GM12878 (cell line): ENCODE measurements around the gene SNAP23. TPM values are rescaled to one million over a fixed set of nuclear protein-coding genes. Genes with fewer than 3 reads are reported as not detected.

ENCODE experiments used
- ATAC-seq: fragments of 200-7000 bp; cut with Tn5 transposase; 3 replicates; pipeline ENCODE4 v1.9.1; 2020; ENCODE audit warnings: mild to moderate bottlenecking, moderate library complexity
- BruUV-seq: library from RNA; stranded (reverse); fragments of 400-500 nt; replicated peaks from 2 replicates; lab custom pipeline; 2021; lab: Mats Ljungman, UMichigan
- CTCF ChIA-PET: fragments of 300-600 bp; sonication (Branson Sonifier 250); formaldehyde crosslinking; extraction: SDS; loops from one replicate; lab custom pipeline; 2021; ENCODE audit warnings: inconsistent platforms; lab: Yijun Ruan, JAX
- POLR2A ChIA-PET: fragments of 350-600 bp; formaldehyde crosslinking; extraction: SDS; loops from one replicate; lab custom pipeline; 2021; ENCODE audit warnings: inconsistent platforms; lab: Charles Lee
- RAD21 ChIA-PET: fragments of 300-600 bp; sonication (Branson Sonifier 250); formaldehyde crosslinking; loops from one replicate; lab custom pipeline; 2023; ENCODE audit warnings: antibody characterized with exemption; ENCODE audit not compliant: unreplicated experiment; lab: Charles Lee
- SMC1A ChIA-PET: fragments of 300-600 bp; sonication (Branson Sonifier 250); formaldehyde crosslinking; loops from one replicate; lab custom pipeline; 2023; ENCODE audit not compliant: unreplicated experiment, uncharacterized antibody; lab: Charles Lee
- DNase-seq: peaks from one replicate; pipeline ENCODE4 v3.0.0-alpha.2; 2011; ENCODE audit warnings: low read depth, low spot score
- FAIRE-seq: peaks from 3 replicates; lab custom pipeline; 2011; peaks lifted over from hg19 to GRCh38; lab: Jason Lieb, UNC
- H2AFZ ChIP-seq: 2 replicates; pipeline ENCODE4 v1.6.0; 2011; ENCODE audit warnings: low read depth, low read length, control low read depth; ENCODE audit not compliant: control insufficient read depth
- H3K27ac ChIP-seq: 2 replicates; pipeline ENCODE4 v1.5.1; 2011; ENCODE audit warnings: control low read depth; ENCODE audit not compliant: control insufficient read depth, insufficient read depth
- H3K27me3 ChIP-seq, 2 experiments: replicated peaks in 1 of 2; 2 replicates each; pipeline versions ENCODE4 v1.6.0 to v1.6.1; 2011; ENCODE audit warnings: low read length in 1 of 2; ENCODE audit not compliant: control insufficient read depth in 2 of 2, insufficient read depth in 2 of 2
- H3K36me3 ChIP-seq, 2 experiments: 2 replicates each; pipeline ENCODE4 v1.5.1; 2011; ENCODE audit warnings: low read length in 1 of 2; ENCODE audit not compliant: control insufficient read depth in 2 of 2, insufficient read depth in 2 of 2
- H3K4me1 ChIP-seq: 2 replicates; pipeline ENCODE4 v1.6.1; 2011; ENCODE audit warnings: mild to moderate bottlenecking, low read length, moderate library complexity, mixed read lengths; ENCODE audit not compliant: control insufficient read depth, insufficient read depth
- H3K4me2 ChIP-seq: 2 replicates; pipeline ENCODE4 v1.6.0; 2011; ENCODE audit warnings: control low read depth; ENCODE audit not compliant: control insufficient read depth, insufficient read depth
- H3K4me3 ChIP-seq: fragments of 200-600 bp; sonication (generic); 2 replicates; pipeline ENCODE4 v1.5.1; 2016
- H3K79me2 ChIP-seq: 2 replicates; pipeline ENCODE4 v1.6.0; 2011; ENCODE audit warnings: low read length; ENCODE audit not compliant: control insufficient read depth, insufficient read depth
- H3K9ac ChIP-seq: 2 replicates; pipeline ENCODE4 v1.8.0; 2011; ENCODE audit warnings: low read length, control low read depth, mixed read lengths; ENCODE audit not compliant: control insufficient read depth, insufficient read depth
- H3K9me3 ChIP-seq: replicated peaks from 3 replicates; pipeline ENCODE4 v1.5.1; 2011; ENCODE audit warnings: mild to moderate bottlenecking, low read length; ENCODE audit not compliant: control insufficient read depth, insufficient read depth
- H4K20me1 ChIP-seq: 2 replicates; pipeline ENCODE4 v1.6.0; 2011; ENCODE audit not compliant: control insufficient read depth, insufficient read depth
- CHD2 ChIP-seq: IDR thresholded peaks from 2 replicates; pipeline ENCODE4 v1.6.1; 2011; ENCODE audit warnings: low read depth, low read length, improper control_type of control experiment, borderline replicate concordance
- IKZF2 ChIP-seq, 2 experiments: fragments of 450-650 bp; IDR thresholded peaks; 2 replicates each; pipeline ENCODE4 v1.6.1; 2017; ENCODE audit warnings: mild to moderate bottlenecking in 2 of 2, moderate library complexity in 2 of 2
- SPI1 ChIP-seq: IDR thresholded peaks from 2 replicates; pipeline ENCODE4 v1.6.1; 2011; ENCODE audit warnings: low read depth, mild to moderate bottlenecking, low read length, moderate library complexity, borderline replicate concordance; ENCODE audit not compliant: insufficient read depth
- YBX1 ChIP-seq: fragments of 450-650 bp; IDR thresholded peaks from 2 replicates; pipeline ENCODE4 v1.6.1; 2016; ENCODE audit warnings: antibody characterized with exemption
- WGBS: methylation state at CpG from one replicate; pipeline ENCODE4 v1.1.6; 2016; ENCODE audit warnings: low lambda C conversion rate; ENCODE audit not compliant: insufficient replicate concordance, insufficient coverage; ENCODE audit errors: missing lambda C conversion rate; 5-methylcytosine and 5-hydroxymethylcytosine counted together
- in situ Hi-C: fragments of 300-500 bp; cut with MboI; formaldehyde crosslinking; loops from 9 replicates; pipeline ENCODE4 v1.14.3; 2018; ENCODE audit warnings: mixed read lengths
- intact Hi-C: fragments of 100-400 bp; cut with micrococcal nuclease; formaldehyde crosslinking; loops from one replicate; pipeline ENCODE4 v1.14.2; 2022; ENCODE audit not compliant: unreplicated experiment
- polyA plus RNA-seq, 11 experiments: library from polyadenylated mRNA; depleted of rRNA in 4 of 11; unstranded in 6 of 11; stranded (reverse) in 5 of 11; fragments of >200 nt; fragmentation: Nextera tagmentation in 4 of 11; fragmentation: Illumina TruSeq in 1 of 11; extraction: Ambion mirVana in 4 of 11; extraction: Trizol in 1 of 11; gene quantifications; 1 replicate in 1 of 11; 2 replicates in 10 of 11; pipeline versions ENCODE4 v1.2.1 to v1.2.3, GENCODE V29; 2011 to 2016; ENCODE audit warnings: inconsistent platforms in 2 of 11, missing spikeins in 2 of 11, low read depth in 1 of 11
- total RNA-seq, 4 experiments: library from RNA; depleted of rRNA in 3 of 4; stranded (reverse); fragments of >200 nt in 3 of 4; fragmentation: Illumina TruSeq in 1 of 4; extraction: Trizol in 1 of 4; gene quantifications; 2 replicates each; pipeline versions ENCODE4 v1.2.1 to v1.2.3, GENCODE V29; 2013 to 2021

The SNAP23 gene
- total and polyA plus RNA-seq, 10 of the 15 experiments (the other 5 are each of a cell fraction or from before 2014, with no cell fraction given): 51.9 to 127 (median 74.6) TPM

GRCh38 chr15:42502477-42502876, 7.0 kb downstream of the SNAP23 start:
- RAD21 ChIA-PET: interaction anchor here (0.7 to 1.5 kb wide), 4 partner anchors 12 to 73 kb away, joined by 3 to 5 read pairs (median 4); partner anchors contain the start of genes STARD9 and ZNF106

GRCh38 chr15:42503825-42504224, 8.4 kb downstream of the SNAP23 start:
- H3K27me3 ChIP-seq: no peaks in the 10 kb centered on the region
- intact Hi-C loops: no loop called here
- 0 out of 3 replicates have a peak, but pooled peaks have one; percentile 2 for ATAC-seq
- RAD21 ChIA-PET: interaction anchor here (0.5 to 3.0 kb wide), 10 partner anchors 9 to 1907 kb away, joined by 3 to 17 read pairs (median 6); partner anchors contain the start of genes SNAP23, STARD9 and ZNF106
- no peaks in the 10 kb centered on the region; the same call in 2 of the 3 replicates for H3K9me3 ChIP-seq
- peak; percentile 37; the same call in 1 of the 2 replicates for TF ChIP-seq SPI1
- TF ChIP-seq CHD2: no peak
- TF ChIP-seq IKZF2 (IDR thresholded peaks at IDR 0.05): 0 out of 4 replicates have a peak, but pooled peaks of 1 of the 2 experiments have one; percentile 25
- TF ChIP-seq, all 136 proteins: peak for 2
- CTCF ChIA-PET: interaction anchor here (0.7 to 2.1 kb wide), 4 partner anchors 8 to 146 kb away, joined by 3 to 10 read pairs (median 4); partner anchors contain the start of gene SNAP23
- 6% methylated on average over 1 of the region's 1 CpG for WGBS
- in situ Hi-C loops: no loop called here
- peak overlapping the region; percentile 81 for H3K27ac ChIP-seq
- peaks cover 0 to 7% of the 10 kb centered on the region in 2 experiments; a peak in 1 of 4 replicates for H3K36me3 ChIP-seq
- H3K9ac ChIP-seq: no peak overlapping the region; the same call in 1 of the 2 replicates
- H3K4me1 ChIP-seq: peaks cover 56% of the 10 kb centered on the region
- peaks cover 62% of the 10 kb centered on the region for H3K79me2 ChIP-seq
- BruUV-seq: no TSS peak
- FAIRE-seq (no peak), DNase-seq (no peak)
- H2AFZ ChIP-seq: no peak overlapping the region
- POLR2A ChIA-PET: interaction anchor here (0.6 to 3.7 kb wide), 5 partner anchors 9 to 474 kb away, joined by 3 to 37 read pairs (median 6); partner anchors contain the start of genes SNAP23 and ZNF106
- no peaks in the 10 kb centered on the region for H4K20me1 ChIP-seq
- SMC1A ChIA-PET: interaction anchor here (0.9 to 3.1 kb wide), 11 partner anchors 9 to 221 kb away, joined by 3 to 21 read pairs (median 3); partner anchors contain the start of genes HAUS2, LRRC57, SNAP23 and ZNF106
- peak overlapping the region; percentile 34; the same call in 1 of the 2 replicates for H3K4me3 ChIP-seq
- H3K4me2 ChIP-seq: peak overlapping the region; percentile 93

More at GRCh38 chr15:42502477-42502876, 7.0 kb downstream of the SNAP23 start:
- no peak overlapping the region for H2AFZ ChIP-seq
- H3K27me3 ChIP-seq: no peaks in the 10 kb centered on the region
- intact Hi-C loops (no loop called here), in situ Hi-C loops (no loop called here)
- H3K9ac ChIP-seq: no peak overlapping the region
- H3K27ac ChIP-seq: peak overlapping the region; percentile 81
- no peaks in the 10 kb centered on the region for H4K20me1 ChIP-seq
- H3K4me3 ChIP-seq: no peak overlapping the region
- no peak for DNase-seq
- SMC1A ChIA-PET: interaction anchor here (0.7 to 2.5 kb wide), 7 partner anchors 8 to 232 kb away, joined by 3 to 14 read pairs (median 4); partner anchors contain the start of genes HAUS2, LRRC57 and ZNF106
- H3K4me2 ChIP-seq: peak overlapping the region; percentile 62
- POLR2A ChIA-PET: interaction anchor here (0.7 to 3.7 kb wide), 3 partner anchors 7 to 367 kb away, joined by 6 to 37 read pairs (median 6); partner anchors contain the start of gene SNAP23
- TF ChIP-seq YBX1: no peak
- no peaks in the 10 kb centered on the region; the same call in 2 of the 3 replicates for H3K9me3 ChIP-seq
- no TSS peak for BruUV-seq
- peaks cover 72% of the 10 kb centered on the region for H3K79me2 ChIP-seq
- ATAC-seq: no peak
- WGBS: 98% methylated on average over 4 of the region's 4 CpGs
- CTCF ChIA-PET: no interaction called here
- H3K4me1 ChIP-seq: peaks cover 68% of the 10 kb centered on the region
- no peak for FAIRE-seq
- peaks cover 0 to 3% of the 10 kb centered on the region in 2 experiments; a peak in 1 of 4 replicates for H3K36me3 ChIP-seq
